Measurements from ENCODE around the gene ANO8. TPM values are rescaled to one million over a fixed set of nuclear protein-coding genes. Genes with fewer than 3 reads are reported as not detected.
"Not testable (repeated sequence)": the region's sequence is repeated elsewhere in the genome, so short reads cannot be mapped to it uniquely, and the experiment has no call there.

Gene ANO8
- total and polyA plus RNA-seq, 2 experiments from 2014 or later = 1.1 to 7.3 TPM

DNA sequence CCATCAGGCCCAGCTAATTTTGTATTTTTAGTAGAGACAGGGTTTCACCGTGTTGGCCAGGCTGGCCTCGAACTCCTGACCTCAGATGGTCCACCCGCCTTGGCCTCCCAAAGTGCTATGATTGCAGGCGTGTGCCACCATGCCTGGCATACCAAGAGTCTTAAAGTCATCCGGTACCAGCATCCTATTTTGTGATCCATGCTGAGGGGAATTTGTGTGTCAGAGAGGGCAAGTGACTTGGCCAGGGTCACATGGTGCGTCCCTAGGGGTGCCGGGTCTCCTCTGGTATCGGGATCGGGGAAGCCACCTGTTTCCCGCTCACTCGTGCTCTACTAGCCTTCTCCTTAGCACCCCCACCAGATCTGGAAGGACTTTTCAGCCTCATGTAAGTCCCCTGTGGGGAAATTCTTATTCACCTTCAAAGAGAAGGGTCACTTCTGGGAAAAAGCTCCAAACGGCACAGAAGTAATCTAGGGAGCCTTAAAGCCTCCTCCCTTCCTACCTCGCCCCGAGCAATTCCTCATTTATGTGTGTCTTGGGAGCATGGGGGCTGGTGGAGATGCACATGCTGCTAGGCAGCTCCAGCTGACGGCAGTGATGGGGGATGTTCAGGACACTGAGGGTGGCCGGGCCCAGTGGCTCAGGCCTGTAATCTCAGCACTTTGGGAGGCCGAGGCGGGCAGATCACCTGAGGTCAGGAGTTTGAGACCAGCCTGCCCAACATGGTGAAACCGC lies 59.0 kb downstream of the ANO8 start:
- 96% methylated on average over 19 of the region's 19 CpGs for WGBS (ENCODE audit: low lambda C conversion rate, missing lambda C conversion rate)
- Histone ChIP-seq H3K79me2 (no peaks in the 10 kb centered on the region), H2AFZ (no peak overlapping the region), H3K27me3 (no peaks in the 10 kb centered on the region), H3K27ac (no peak overlapping the region), H3K4me2 (no peak overlapping the region), H3K4me3 (no peak overlapping the region), H3K9me2 (replicated peaks; ENCODE audit: insufficient read depth) (no peaks in the 10 kb centered on the region), H3K9me3 (ENCODE audit: low read depth) (no peaks in the 10 kb centered on the region), H4K20me1 (ENCODE audit: insufficient read depth, poor library complexity, severe bottlenecking) (no peaks in the 10 kb centered on the region), H3K4me1 (ENCODE audit: insufficient read depth) (no peaks in the 10 kb centered on the region), H3K36me3 (replicated peaks; ENCODE audit: insufficient read depth, low read depth) (no peaks in the 10 kb centered on the region)
- no peak for DNase-seq (ENCODE audit: low spot score)
- TF ChIP-seq, protein P1, sequence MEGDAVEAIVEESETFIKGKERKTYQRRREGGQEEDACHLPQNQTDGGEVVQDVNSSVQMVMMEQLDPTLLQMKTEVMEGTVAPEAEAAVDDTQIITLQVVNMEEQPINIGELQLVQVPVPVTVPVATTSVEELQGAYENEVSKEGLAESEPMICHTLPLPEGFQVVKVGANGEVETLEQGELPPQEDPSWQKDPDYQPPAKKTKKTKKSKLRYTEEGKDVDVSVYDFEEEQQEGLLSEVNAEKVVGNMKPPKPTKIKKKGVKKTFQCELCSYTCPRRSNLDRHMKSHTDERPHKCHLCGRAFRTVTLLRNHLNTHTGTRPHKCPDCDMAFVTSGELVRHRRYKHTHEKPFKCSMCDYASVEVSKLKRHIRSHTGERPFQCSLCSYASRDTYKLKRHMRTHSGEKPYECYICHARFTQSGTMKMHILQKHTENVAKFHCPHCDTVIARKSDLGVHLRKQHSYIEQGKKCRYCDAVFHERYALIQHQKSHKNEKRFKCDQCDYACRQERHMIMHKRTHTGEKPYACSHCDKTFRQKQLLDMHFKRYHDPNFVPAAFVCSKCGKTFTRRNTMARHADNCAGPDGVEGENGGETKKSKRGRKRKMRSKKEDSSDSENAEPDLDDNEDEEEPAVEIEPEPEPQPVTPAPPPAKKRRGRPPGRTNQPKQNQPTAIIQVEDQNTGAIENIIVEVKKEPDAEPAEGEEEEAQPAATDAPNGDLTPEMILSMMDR (IDR thresholded peaks at IDR 0.05; ENCODE audit: poor library complexity) = no peak
- no peak for TF ChIP-seq EZH2 (IDR thresholded peaks at IDR 0.05; ENCODE audit: borderline replicate concordance)
- no peak for TF ChIP-seq EZH2phosphoT487 (IDR thresholded peaks at IDR 0.05; ENCODE audit: low read depth, severe bottlenecking, unreplicated experiment)

DNA sequence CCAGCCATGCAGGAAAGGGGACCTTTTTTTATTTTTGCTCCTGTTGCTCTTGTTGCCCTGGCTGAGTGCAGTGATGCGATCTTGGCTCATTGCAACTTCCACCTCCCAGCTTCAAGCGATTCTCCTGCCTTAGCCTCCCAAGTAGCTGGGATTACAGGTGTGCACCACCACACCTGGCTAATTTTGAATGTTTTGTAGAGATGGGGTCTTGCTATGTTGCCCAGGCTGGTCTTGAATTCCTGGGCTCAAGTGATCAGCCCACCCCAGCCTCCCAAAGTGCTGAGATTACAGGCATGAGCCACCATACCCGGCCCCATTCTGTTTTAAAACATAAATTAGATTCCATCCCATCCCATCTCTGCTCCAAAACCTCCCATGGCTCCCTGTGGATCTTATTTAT lies 59.8 kb downstream of the ANO8 start:
- H3K9me2 ChIP-seq (replicated peaks; ENCODE audit: insufficient read depth); H3K4me1 ChIP-seq (ENCODE audit: insufficient read depth); H3K27me3 ChIP-seq; H3K79me2 ChIP-seq; DNase-seq (ENCODE audit: low spot score); H3K9me3 ChIP-seq (ENCODE audit: low read depth); H3K4me3 ChIP-seq; H3K4me2 ChIP-seq; H3K27ac ChIP-seq; H3K36me3 ChIP-seq (replicated peaks; ENCODE audit: insufficient read depth, low read depth); H2AFZ ChIP-seq; H4K20me1 ChIP-seq (ENCODE audit: insufficient read depth, poor library complexity, severe bottlenecking): not testable (repeated sequence)
- 96% methylated on average over 3 of the region's 3 CpGs for WGBS (ENCODE audit: low lambda C conversion rate, missing lambda C conversion rate)

Other genes with a start within 250 kb of the ANO8 start
- 22.4 and 26.9 TPM in 2 replicates for gene USE1, start 119.5 kb downstream of the ANO8 start, total RNA-seq
- gene USE1, start 119.5 kb downstream of the ANO8 start, polyA plus RNA-seq = 42.6 and 46.7 TPM in 2 replicates
- 9.5 and 15.3 TPM in 2 replicates for gene OCEL1, start 108.6 kb downstream of the ANO8 start, total RNA-seq
- gene OCEL1, start 108.6 kb downstream of the ANO8 start, polyA plus RNA-seq = 44.7 and 47.7 TPM in 2 replicates
- gene NR2F6, start 88.9 kb downstream of the ANO8 start, total RNA-seq = 116 and 133 TPM in 2 replicates
- 157 and 169 TPM in 2 replicates for gene NR2F6, start 88.9 kb downstream of the ANO8 start, polyA plus RNA-seq
- gene USHBP1, start 70.1 kb downstream of the ANO8 start, total RNA-seq = 3.0 TPM in 1 of 2 replicates, not detected in the other
- gene USHBP1, start 70.1 kb downstream of the ANO8 start, polyA plus RNA-seq = 0.98 and 1.2 TPM in 2 replicates
- gene BABAM1, start 67.4 kb downstream of the ANO8 start, total RNA-seq = 63.8 and 71.4 TPM in 2 replicates
- 94.1 and 97.9 TPM in 2 replicates for gene BABAM1, start 67.4 kb downstream of the ANO8 start, polyA plus RNA-seq
- gene ANKLE1, start 53.0 kb downstream of the ANO8 start, total RNA-seq = 0.28 and 0.90 TPM in 2 replicates
- 0.29 and 0.58 TPM in 2 replicates for gene ANKLE1, start 53.0 kb downstream of the ANO8 start, polyA plus RNA-seq
- 12.9 and 15.9 TPM in 2 replicates for gene ABHD8, start 31.4 kb downstream of the ANO8 start, total RNA-seq
- 17.6 and 19.3 TPM in 2 replicates for gene ABHD8, start 31.4 kb downstream of the ANO8 start, polyA plus RNA-seq
- gene MRPL34, start 29.0 kb downstream of the ANO8 start, total RNA-seq = 47.7 and 61.1 TPM in 2 replicates
- gene MRPL34, start 29.0 kb downstream of the ANO8 start, polyA plus RNA-seq = 113 and 131 TPM in 2 replicates
- gene DDA1, start 25.3 kb downstream of the ANO8 start, total RNA-seq = 29.4 and 43.1 TPM in 2 replicates
- 59.4 and 60.0 TPM in 2 replicates for gene DDA1, start 25.3 kb downstream of the ANO8 start, polyA plus RNA-seq
- 18.1 and 20.9 TPM in 2 replicates for gene GTPBP3, start 2.7 kb upstream of the ANO8 start, total RNA-seq
- gene GTPBP3, start 2.7 kb upstream of the ANO8 start, polyA plus RNA-seq = 13.2 and 18.1 TPM in 2 replicates
- 1.4 and 1.8 TPM in 2 replicates for gene PLVAP, start 42.5 kb upstream of the ANO8 start, total RNA-seq
- gene PLVAP, start 42.5 kb upstream of the ANO8 start, polyA plus RNA-seq = 2.5 and 5.3 TPM in 2 replicates
- not detected in 2 replicates for gene CCDC194, start 59.3 kb upstream of the ANO8 start, total RNA-seq
- 0.80 TPM in 1 of 2 replicates, not detected in the other for gene CCDC194, start 59.3 kb upstream of the ANO8 start, polyA plus RNA-seq
- 43.2 and 50.1 TPM in 2 replicates for gene BST2, start 70.8 kb upstream of the ANO8 start, total RNA-seq
- gene BST2, start 70.8 kb upstream of the ANO8 start, polyA plus RNA-seq = 129 and 195 TPM in 2 replicates
- gene MVB12A, start 85.2 kb upstream of the ANO8 start, total RNA-seq = 36.1 and 46.4 TPM in 2 replicates
- gene MVB12A, start 85.2 kb upstream of the ANO8 start, polyA plus RNA-seq = 65.2 and 77.1 TPM in 2 replicates
- 1.0 and 1.2 TPM in 2 replicates for gene TMEM221, start 113.8 kb upstream of the ANO8 start, total RNA-seq
- 2.0 and 2.5 TPM in 2 replicates for gene TMEM221, start 113.8 kb upstream of the ANO8 start, polyA plus RNA-seq
- not detected in 2 replicates for gene NXNL1, start 126.1 kb upstream of the ANO8 start, total RNA-seq
- gene NXNL1, start 126.1 kb upstream of the ANO8 start, polyA plus RNA-seq = 0.17 TPM in 1 of 2 replicates, not detected in the other
- 6.2 and 8.7 TPM in 2 replicates for gene SLC27A1, start 135.7 kb upstream of the ANO8 start, total RNA-seq
- gene SLC27A1, start 135.7 kb upstream of the ANO8 start, polyA plus RNA-seq = 8.6 and 10.9 TPM in 2 replicates
- 89.9 and 94.4 TPM in 2 replicates for gene PGLS, start 176.8 kb upstream of the ANO8 start, total RNA-seq
- gene PGLS, start 176.8 kb upstream of the ANO8 start, polyA plus RNA-seq = 98.7 and 122 TPM in 2 replicates
- gene COLGALT1, start 220.8 kb upstream of the ANO8 start, total RNA-seq = 55.4 and 61.3 TPM in 2 replicates
- 54.9 and 58.9 TPM in 2 replicates for gene COLGALT1, start 220.8 kb upstream of the ANO8 start, polyA plus RNA-seq